GM18511 (cell line): ENCODE data around the gene GNA15.
"Not testable (repeated sequence)": the region's sequence is repeated elsewhere in the genome, so short reads cannot be mapped to it uniquely, and the experiment has no call there.

Experiments used
- ATAC-seq: cut with Tn5 transposase; IDR thresholded peaks from one replicate; pipeline ENCODE4 v1.9.1; 2021; ENCODE audit warnings: mild to moderate bottlenecking, moderate library complexity; ENCODE audit not compliant: unreplicated experiment

GNA15 gene, protein sequence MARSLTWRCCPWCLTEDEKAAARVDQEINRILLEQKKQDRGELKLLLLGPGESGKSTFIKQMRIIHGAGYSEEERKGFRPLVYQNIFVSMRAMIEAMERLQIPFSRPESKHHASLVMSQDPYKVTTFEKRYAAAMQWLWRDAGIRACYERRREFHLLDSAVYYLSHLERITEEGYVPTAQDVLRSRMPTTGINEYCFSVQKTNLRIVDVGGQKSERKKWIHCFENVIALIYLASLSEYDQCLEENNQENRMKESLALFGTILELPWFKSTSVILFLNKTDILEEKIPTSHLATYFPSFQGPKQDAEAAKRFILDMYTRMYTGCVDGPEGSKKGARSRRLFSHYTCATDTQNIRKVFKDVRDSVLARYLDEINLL

GRCh38 chr19:3135961-3136683, at the start of gene GNA15:
Gene GNA15, plus strand, starts transcription at chr19:3136033. Its CDS starts 418 bp downstream, at chr19:3136451.
- ATAC-seq = no peak

GRCh38 chr19:3087769-3088168, 48.1 kb upstream of the GNA15 start:
- no peak for ATAC-seq

GRCh38 chr19:3089299-3089855, 46.5 kb upstream of the GNA15 start:
- ATAC-seq = not testable (repeated sequence)

DNA sequence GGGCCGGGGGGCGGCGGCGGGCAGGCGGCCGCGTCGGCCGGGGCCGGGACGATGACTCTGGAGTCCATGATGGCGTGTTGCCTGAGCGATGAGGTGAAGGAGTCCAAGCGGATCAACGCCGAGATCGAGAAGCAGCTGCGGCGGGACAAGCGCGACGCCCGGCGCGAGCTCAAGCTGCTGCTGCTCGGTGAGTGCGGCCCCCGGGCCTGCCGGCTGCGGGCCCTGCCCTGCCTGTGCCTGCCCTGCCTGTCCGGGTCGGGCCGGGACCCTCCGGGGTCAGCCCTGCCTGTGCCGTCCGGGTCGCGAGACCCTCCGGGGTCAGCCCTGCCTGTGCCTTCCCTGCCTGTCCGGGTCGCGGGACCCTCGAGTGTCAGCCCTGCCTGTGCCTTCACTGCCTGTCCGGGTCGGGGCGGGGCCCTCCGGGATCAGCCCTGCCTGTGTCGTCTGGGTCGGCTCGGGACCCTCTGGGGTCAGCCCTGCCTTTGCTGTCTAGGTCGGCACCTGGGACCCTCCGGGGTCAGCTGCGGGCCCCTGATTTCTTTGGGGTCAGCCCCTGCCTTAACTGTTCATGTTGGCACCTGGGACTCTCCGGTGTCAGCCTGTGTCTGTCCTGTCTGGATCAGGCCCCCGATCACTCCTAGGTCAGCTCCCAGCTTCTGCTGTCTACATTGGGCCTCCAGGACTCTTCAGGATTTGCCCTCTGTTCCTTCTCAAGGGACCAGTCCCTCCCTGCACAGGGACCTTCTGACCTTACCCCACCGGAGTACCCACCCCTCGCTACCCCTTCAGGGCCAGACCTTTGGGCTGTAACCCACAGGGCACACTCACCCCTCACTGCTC, 41.0 kb upstream of the GNA15 start:
- peak; percentile 13 for ATAC-seq

- no peak for ATAC-seq
Observed at GRCh38 chr19:3095441-3096191, 40.2 kb upstream of the GNA15 start.

DNA sequence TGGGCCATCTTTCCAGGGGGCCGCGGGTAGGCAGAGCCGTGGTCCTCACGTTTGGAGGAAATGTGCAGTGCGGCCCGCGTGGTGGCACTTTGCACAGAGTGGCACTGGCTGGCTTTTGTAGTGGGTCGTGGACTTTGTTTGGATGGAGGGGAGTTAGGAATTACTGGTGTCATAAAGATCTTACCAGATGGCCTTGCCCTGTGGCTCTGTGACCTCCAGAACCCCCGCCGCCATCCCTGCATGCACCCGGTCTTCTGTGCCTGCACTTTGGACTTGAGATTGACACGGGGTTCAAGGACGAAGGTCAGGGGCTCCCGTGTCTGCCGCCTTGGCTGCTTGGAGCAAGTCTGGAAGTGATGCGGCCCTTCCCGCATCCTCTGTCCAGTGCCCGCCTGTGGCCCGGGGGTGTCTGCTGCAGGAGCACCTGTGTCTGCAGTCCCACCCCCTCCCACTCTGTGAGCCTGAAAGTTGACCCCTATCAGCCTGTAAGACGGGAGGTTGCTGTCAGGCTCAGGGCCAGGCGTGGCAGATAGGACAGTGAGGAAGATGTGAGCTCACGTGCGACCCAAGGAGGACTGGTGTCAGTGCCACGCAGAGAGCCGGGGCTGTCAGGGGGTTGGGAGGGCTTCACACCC, 39.4 kb upstream of the GNA15 start:
- no peak for ATAC-seq

GRCh38 chr19:3096902-3097326, 38.9 kb upstream of the GNA15 start:
- ATAC-seq = no peak

DNA sequence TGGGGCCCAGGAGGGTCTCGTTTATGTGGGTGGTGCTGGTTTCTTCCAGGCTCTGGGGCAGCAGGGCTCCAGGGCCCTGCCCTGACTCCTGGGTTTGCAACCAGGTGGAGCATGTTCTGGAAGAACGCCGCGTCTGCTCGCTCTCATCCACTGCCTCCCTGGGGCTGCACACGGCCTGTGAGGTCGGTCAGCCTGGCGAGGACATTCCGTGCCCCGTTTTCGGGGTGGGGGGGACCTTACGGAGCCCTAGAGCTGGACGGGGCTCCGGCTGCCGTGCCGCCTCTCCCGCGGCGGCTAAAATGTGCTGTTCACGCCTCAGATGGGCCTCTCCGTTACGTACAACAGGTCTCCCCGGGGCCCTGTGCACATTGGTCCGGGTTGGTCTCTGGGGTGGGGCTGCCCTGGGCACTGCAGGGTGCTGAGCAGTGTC, 38.4 kb upstream of the GNA15 start:
- no peak for ATAC-seq

DNA sequence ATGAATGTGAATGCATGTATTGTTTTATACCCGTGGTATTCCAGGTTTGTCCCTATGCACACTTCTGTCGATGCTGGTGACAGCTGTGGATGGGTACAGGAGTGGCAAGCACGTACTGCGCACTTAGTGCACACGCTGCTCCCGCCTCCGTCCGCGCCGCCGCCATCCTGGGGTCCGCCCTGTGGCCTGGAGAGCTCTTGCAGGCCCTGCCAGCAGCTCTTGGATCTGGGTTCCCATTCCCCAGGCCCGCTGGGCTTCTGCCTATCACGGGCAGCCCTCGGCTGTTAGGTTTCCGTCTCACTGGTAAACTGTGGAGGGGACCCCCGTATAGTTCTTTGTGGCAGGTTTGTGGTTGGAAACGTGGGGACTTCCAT, 37.7 kb upstream of the GNA15 start:
- ATAC-seq = no peak

DNA sequence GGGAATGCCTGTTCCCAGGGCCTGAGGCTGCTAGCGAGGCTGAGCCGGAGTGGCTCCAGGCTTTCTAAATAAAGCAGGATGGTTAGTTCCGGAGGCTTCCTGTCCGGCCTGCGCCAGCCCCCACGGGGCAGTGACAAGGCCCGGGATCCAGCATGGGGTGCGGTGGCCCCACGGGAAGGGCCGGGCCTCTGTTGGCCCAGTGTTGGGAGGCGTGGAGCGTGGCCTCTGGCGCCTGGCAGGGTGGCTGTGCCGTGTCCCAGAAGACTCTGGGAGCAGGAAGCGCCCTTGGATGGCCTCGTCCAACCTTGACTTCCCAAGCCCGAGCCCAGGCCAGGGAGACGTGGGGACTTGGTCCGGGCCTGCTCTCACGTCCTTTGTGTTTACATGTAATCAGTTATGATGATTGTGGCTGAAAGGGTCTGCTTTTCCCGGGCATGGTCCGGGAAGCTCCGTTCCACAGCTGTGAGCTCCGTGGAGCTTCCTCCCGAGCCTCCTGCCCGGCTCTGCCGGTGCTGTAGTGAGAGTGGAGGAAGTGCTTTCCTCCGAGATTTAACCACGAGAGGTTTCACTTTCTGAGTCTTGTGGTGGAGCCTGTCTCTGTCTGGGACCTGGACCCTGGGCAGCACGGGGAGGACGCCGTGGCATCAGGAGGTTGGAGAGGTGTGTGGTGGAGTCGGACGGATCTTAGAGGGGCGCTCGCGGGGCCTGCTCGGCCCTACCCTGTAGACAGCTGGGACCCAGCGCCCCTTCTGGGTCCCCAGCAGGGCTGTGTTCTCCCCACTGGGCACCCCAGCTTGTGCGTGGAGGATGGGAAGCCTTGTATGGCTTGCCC, 37.1 kb upstream of the GNA15 start:
- no peak for ATAC-seq

DNA sequence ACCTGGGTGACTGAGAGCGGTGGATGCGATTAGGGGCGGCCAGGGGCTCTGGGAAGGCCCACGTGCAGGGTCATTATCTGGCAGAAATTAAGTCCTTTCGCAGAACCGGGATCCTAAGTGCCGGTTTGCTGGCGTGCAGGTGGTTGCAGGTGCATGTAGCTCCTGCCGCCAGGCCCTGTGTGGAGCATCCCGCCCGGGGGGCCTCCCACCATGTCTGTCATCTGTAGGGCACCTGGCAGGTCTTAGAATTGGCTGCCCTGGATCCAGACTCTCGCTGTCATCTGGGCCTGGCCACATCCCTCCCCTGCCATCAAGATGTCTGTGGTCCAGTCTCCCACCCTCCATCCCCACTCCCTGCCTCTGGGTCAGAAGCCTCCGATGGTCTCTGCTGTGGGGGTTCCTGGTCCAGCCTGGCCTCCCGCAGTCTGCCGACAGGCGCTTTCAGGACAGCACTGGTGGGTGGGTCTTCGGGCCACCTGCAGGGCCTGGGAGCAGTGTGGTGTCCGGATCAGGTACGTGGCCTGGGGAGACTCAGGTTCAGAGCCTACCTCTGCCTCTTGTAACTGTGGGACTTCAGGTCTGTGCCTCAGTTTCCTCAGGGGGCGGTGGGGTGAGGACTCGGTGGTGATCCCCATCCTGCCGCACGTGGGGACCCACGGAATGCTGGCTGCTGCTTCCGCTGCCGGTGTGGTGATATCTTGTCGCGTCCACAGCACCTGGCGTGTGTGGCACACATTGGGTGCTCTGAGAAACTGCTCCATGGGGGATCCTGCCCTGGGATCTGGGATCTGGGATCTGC, 36.3 kb upstream of the GNA15 start:
- no peak for ATAC-seq

GRCh38 chr19:3100331-3100730, 35.5 kb upstream of the GNA15 start:
- no peak for ATAC-seq

DNA sequence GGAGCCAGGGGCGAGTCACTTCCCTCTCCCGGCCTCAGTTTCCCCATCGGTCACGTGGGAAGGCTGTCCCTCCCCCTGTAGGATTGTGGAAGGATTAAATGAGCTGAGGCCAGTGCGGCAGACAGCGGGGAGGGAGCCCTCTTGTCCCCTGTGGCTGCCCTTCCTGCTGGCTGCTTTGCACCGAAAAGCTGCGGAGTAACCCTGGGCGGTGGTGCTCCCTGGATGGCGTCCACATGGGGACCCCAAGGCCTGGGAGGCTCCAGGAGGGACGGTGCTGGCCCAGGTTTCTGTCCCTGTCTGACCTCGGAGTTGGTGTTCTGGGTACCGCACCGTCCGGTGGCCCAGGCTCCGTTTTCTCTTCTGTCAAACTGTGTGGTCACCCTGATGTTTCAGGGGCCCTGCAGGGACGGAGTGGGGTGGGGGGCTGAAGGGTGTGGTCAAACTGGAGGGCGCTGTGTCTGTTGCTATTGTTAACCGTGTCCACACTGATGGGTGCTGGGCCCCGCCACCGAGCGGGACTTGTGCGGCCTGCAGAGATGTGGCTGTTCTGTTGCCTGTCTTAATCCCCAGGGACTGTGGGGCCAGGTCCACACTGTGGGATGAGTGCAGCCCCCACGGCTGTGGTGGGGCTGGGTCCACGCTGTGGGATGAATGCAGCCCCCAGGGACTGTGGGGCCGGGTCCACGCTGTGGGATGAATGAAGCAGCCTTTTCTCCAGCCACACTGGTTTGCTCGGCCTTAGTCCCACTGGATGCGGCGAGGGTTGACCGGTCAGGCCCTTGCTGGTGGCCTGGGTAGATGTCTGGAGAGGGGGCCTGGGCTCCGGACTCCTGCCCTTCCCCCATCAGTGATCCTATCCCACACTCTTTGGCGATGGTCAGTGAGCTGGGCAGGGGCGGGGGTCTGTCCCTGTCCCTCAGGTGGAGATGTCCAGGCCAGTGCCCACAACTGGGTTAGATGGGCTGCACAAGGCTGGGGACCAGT, 34.8 kb upstream of the GNA15 start:
- no peak for ATAC-seq

DNA sequence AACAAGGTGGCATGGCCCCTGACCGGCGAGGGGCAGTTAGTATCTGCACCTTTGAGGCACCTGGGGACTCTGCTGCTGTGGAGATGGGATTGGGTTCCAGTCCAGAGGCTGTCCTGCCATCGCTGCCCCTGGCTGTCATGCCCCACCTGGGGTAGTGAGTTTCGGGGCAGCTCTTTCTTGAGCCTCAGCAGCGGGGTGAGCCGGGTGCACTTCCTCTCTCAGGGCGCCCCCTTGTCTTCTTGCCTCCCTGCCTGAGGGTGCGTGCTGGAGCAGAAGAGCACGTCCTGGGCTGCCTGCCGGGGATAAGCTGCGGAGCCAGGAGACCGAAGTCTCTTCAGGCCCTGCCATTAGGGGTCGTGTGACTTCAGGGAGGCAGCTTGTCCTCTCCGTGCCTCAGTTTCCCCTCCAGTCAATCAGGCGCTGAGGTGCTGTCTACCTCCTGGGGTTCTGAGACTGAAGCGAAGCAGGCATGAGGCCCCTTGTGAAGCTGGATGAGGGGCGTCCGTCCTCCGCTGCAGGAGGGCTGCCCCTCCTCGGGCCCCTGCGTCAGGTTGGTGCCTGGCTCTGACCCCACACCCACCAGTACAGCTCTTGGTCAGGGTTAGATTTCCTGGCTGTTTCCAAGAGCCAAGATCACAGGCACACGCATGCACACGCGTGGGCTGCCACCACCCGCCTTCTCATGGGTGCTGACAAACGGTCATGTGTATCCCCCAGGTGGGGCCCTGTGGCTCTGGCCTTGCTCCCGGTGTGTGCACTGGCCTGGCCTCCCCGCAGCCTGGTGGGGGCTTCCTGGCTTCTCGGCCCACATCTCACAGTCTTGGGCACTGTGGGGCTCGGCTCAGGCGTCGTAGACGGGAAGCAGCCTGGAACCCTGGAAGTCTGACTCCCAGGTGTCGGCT, 33.3 kb upstream of the GNA15 start:
- ATAC-seq = no peak

GRCh38 chr19:3104708-3104983, 31.2 kb upstream of the GNA15 start:
- ATAC-seq = no peak
